Choroid plexus epithelial cell (primary cell): ENCODE measurements around the gene CXXC5.

Source experiments
- DNase-seq: peaks from one replicate; pipeline ENCODE4 v3.0.0-alpha.2; 2010; ENCODE audit warnings: low read depth
- H3K4me3 ChIP-seq: 2 replicates; pipeline ENCODE4 v1.5.1; 2011; ENCODE audit warnings: low read depth, mild to moderate bottlenecking, control low read depth, low read length, moderate library complexity
- CTCF ChIP-seq: conservative IDR thresholded peaks from 2 replicates; pipeline ENCODE4 v1.5.1; 2011; ENCODE audit warnings: low read depth, mild to moderate bottlenecking, control low read depth, inconsistent platforms, low read length, moderate library complexity

Gene CXXC5

GRCh38 chr5:139692148-139692547 is 44.0 kb downstream of the CXXC5 start:
- no peak overlapping the region for H3K4me3 ChIP-seq
- DNase-seq, result no peak
- no peak for TF ChIP-seq CTCF

- no peak for TF ChIP-seq CTCF
- no peak overlapping the region for H3K4me3 ChIP-seq
- DNase-seq, result no peak
Measured at GRCh38 chr5:139692679-139693308, 44.6 kb downstream of the CXXC5 start.

- no peak for DNase-seq
- H3K4me3 ChIP-seq, result no peak overlapping the region
- peak; percentile 4 for TF ChIP-seq CTCF
Measured at GRCh38 chr5:139693676-139694364, 45.7 kb downstream of the CXXC5 start.

DNA sequence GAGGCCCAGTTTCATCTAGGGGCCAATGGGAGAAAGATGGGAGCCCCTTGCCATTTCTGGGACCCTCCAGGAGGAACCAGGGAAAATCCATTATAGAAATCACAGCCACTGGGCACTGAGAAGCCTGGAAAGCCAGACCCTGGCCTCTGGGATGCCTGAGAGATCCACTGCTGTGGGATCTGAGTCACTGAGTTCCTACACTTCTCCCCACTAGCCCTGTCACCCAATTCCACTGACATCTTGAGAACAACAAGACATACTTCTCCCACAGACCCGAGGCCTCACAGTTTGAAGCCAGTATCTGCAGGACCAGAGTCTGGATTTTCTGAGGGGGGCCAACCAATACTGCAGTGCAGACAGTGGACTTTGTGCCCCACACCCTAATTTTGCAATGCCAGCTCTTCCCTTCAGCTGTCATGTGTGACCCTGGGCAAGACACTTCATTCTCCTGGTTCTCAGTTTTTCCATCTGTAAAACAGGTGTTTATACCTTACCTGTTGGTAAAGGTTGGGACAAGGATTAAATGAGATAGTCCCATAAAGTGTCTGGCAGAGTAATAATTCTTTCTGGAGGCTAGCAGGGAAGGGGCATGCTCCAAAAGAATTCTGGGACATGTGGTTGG is 46.5 kb downstream of the CXXC5 start:
- peak; percentile 56 for DNase-seq
- TF ChIP-seq CTCF, result no peak
- no peak overlapping the region for H3K4me3 ChIP-seq

- no peak for TF ChIP-seq CTCF
- no peak overlapping the region for H3K4me3 ChIP-seq
- DNase-seq, result no peak
Measured at GRCh38 chr5:139695178-139695573, 47.0 kb downstream of the CXXC5 start.

- TF ChIP-seq CTCF, result no peak
- H3K4me3 ChIP-seq, result no peak overlapping the region
Measured at GRCh38 chr5:139696167-139696893, 48.2 kb downstream of the CXXC5 start.

More at GRCh38 chr5:139696167-139696893, 48.2 kb downstream of the CXXC5 start:
- peak; percentile 29 for DNase-seq
